Measurements from ENCODE around the gene ARHGAP32. TPM values are rescaled to one million over a fixed set of nuclear protein-coding genes. Genes with fewer than 3 reads are reported as not detected.

Gene ARHGAP32
- total RNA-seq: 1 to 10 TPM; 3.5 to 9.5 (median 4.9) TPM
- polyA plus RNA-seq: 1 to 10 TPM; 2.1 to 2.4 TPM
- long read RNA-seq, donor 1, partial matches to known transcripts: 1 of 3 reads
- long read RNA-seq, donor 1, other reads (novel, unspliced or antisense): 2 of 3 reads
- long read RNA-seq, donor 2, partial matches to known transcripts: 0 of 2 reads
- long read RNA-seq, donor 2, other reads (novel, unspliced or antisense): 2 of 2 reads
- long read RNA-seq, donor 3, partial matches to known transcripts: 1 of 4 reads
- long read RNA-seq, donor 3, other reads (novel, unspliced or antisense): 3 of 4 reads

GRCh38 chr11:129192150-129192549 lies at the start of gene ARHGAP32:
ARHGAP32 (minus strand) TSS chr11:129192325; CDS start chr11:129192198, 127 bp downstream.
- no peak within 1 kb of the TSS for H3K27ac ChIP-seq
- H3K36me3 ChIP-seq: no peaks in the 10 kb centered on the region
- TF ChIP-seq POLR2A (IDR thresholded peaks at IDR 0.05): no peak
- no peak for TF ChIP-seq CTCF (IDR thresholded peaks at IDR 0.05)
- no peak for ATAC-seq
- no peak for DNase-seq
- 89 to 94% (median 91%) methylated on average over 2 of the region's 2 CpGs for WGBS, 4 donors
- H3K4me3 ChIP-seq: no peak within 1 kb of the TSS
- no peaks in the 10 kb centered on the region for H3K27me3 ChIP-seq
- intact Hi-C loops (cut with DNase I): no loop called here
- no peaks in the 10 kb centered on the region for H3K4me1 ChIP-seq
- H3K9me3 ChIP-seq: peaks cover 0 to under 1% (median 0%) of the 10 kb centered on the region in 12 donors

GRCh38 chr11:129239207-129239606 lies 47.1 kb upstream of the ARHGAP32 start:
- intact Hi-C loops (cut with DNase I): loop anchor here in 2 of 10 donors (5.0 kb wide), 2 partner anchors 83 to 93 kb away; no protein-coding TSS in a partner anchor
- no peak for ATAC-seq
- 95 to 97% (median 96%) methylated on average over 2 of the region's 2 CpGs for WGBS, 4 donors

GRCh38 chr11:129237880-129238638 lies 45.9 kb upstream of the ARHGAP32 start:
- no peak for TF ChIP-seq POLR2A (IDR thresholded peaks at IDR 0.05)
- no peak overlapping the region for H3K4me3 ChIP-seq
- 93 to 99% (median 97%) methylated on average over 3 of the region's 3 CpGs for whole genome bisulfite sequencing, 4 donors
- ATAC-seq (no peak), DNase-seq (no peak)
- no peaks in the 10 kb centered on the region for H3K4me1 ChIP-seq
- peaks cover 0 to 3% (median 0%) of the 10 kb centered on the region in 9 donors for H3K36me3 ChIP-seq
- no peaks in the 10 kb centered on the region for H3K27me3 ChIP-seq
- no peak overlapping the region for H3K27ac ChIP-seq
- no peaks in the 10 kb centered on the region for H3K9me3 ChIP-seq
- intact Hi-C loops (cut with DNase I): loop anchor here in 2 of 10 donors (5.0 kb wide), 2 partner anchors 84 to 94 kb away; no protein-coding TSS in a partner anchor

More at GRCh38 chr11:129239207-129239606, 47.1 kb upstream of the ARHGAP32 start:
- no peak for TF ChIP-seq POLR2A (IDR thresholded peaks at IDR 0.05)
- TF ChIP-seq CTCF (IDR thresholded peaks at IDR 0.05): no peak
- no peak for DNase-seq
- H3K27me3 ChIP-seq: no peaks in the 10 kb centered on the region
- H3K36me3 ChIP-seq: peaks cover 0 to 3% (median 0%) of the 10 kb centered on the region in 9 donors
- no peaks in the 10 kb centered on the region for H3K9me3 ChIP-seq
- no peak overlapping the region for H3K27ac ChIP-seq
- H3K4me1 ChIP-seq: no peaks in the 10 kb centered on the region
- H3K4me3 ChIP-seq: no peak overlapping the region

GRCh38 chr11:129237456-129237855 lies 45.3 kb upstream of the ARHGAP32 start:
- peaks cover 0 to 3% (median 0%) of the 10 kb centered on the region in 9 donors for H3K36me3 ChIP-seq
- H3K4me3 ChIP-seq: no peak overlapping the region
- WGBS, 4 donors: 87 to 97% (median 94%) methylated on average over 4 of the region's 4 CpGs
- H3K9me3 ChIP-seq: peaks cover 0 to 4% (median 0%) of the 10 kb centered on the region in 12 donors
- H3K4me1 ChIP-seq: no peaks in the 10 kb centered on the region
- ATAC-seq (no peak), DNase-seq (no peak)
- H3K27me3 ChIP-seq: no peaks in the 10 kb centered on the region
- TF ChIP-seq CTCF (IDR thresholded peaks at IDR 0.05) (no peak), POLR2A (IDR thresholded peaks at IDR 0.05) (no peak)
- no peak overlapping the region for H3K27ac ChIP-seq
- intact Hi-C loops (cut with DNase I): loop anchor here in 2 of 10 donors (5.0 kb wide), 2 partner anchors 85 to 95 kb away; no protein-coding TSS in a partner anchor

Data from heart left ventricle (tissue), 16 donors.